ENCODE results near the gene DGKG.

- no peak for TF ChIP-seq CTCF (IDR thresholded peaks at IDR 0.05)
- no peak for TF ChIP-seq POLR2A (IDR thresholded peaks at IDR 0.05)
Observed at GRCh38 chr3:186362537-186362842, 456 bp upstream of the DGKG start.

Measured in breast epithelium (tissue), 3 donors.